ENCODE results near the gene SLC25A19. TPM values are rescaled to one million over a fixed set of nuclear protein-coding genes. Genes with fewer than 3 reads are reported as not detected.
"Not testable (repeated sequence)": the region's sequence is repeated elsewhere in the genome, so short reads cannot be mapped to it uniquely, and the experiment has no call there.

SLC25A19 gene
- total RNA-seq, 6 donors from 2014 or later: 21.9 to 37.0 (median 23.9) TPM

DNA sequence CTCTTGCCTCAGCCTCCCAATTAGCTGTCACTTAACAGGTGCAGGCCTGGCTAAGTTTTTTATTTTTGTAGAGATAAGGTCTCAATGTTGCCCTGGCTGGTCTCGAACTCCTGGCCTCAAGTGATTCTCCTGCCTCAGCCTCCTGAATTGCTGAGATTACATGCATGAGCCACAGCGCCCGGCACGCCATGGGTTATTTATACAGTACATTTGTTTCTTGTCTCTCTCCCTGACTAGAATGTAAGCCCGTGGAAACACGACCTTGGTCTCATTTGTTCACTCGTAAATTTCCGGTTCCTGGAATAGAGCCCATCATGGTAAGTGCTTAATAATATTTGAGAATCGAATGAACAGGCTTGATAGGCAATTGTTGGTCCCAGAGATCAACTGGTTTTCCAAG, 2.0 kb downstream of the SLC25A19 start:
- H3K4me1 ChIP-seq: peaks cover 8 to 11% (median 10%) of the 10 kb centered on the region in 4 donors
- H3K36me3 ChIP-seq: peaks cover 0 to 24% (median 10%) of the 10 kb centered on the region in 4 donors
- no peak for DNase-seq
- no peaks in the 10 kb centered on the region for H3K9me3 ChIP-seq
- no peaks in the 10 kb centered on the region for H3K27me3 ChIP-seq
- no peak for ATAC-seq (ENCODE audit: low FRiP score in 2 of 2)
- WGBS, 2 donors: 83 to 91% methylated on average over 9 of the region's 9 CpGs
- H3K4me3 ChIP-seq: no peak overlapping the region
- no peak for TF ChIP-seq POLR2A (IDR thresholded peaks at IDR 0.05)
- TF ChIP-seq, protein P1, sequence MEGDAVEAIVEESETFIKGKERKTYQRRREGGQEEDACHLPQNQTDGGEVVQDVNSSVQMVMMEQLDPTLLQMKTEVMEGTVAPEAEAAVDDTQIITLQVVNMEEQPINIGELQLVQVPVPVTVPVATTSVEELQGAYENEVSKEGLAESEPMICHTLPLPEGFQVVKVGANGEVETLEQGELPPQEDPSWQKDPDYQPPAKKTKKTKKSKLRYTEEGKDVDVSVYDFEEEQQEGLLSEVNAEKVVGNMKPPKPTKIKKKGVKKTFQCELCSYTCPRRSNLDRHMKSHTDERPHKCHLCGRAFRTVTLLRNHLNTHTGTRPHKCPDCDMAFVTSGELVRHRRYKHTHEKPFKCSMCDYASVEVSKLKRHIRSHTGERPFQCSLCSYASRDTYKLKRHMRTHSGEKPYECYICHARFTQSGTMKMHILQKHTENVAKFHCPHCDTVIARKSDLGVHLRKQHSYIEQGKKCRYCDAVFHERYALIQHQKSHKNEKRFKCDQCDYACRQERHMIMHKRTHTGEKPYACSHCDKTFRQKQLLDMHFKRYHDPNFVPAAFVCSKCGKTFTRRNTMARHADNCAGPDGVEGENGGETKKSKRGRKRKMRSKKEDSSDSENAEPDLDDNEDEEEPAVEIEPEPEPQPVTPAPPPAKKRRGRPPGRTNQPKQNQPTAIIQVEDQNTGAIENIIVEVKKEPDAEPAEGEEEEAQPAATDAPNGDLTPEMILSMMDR (IDR thresholded peaks at IDR 0.05): no peak
- no peak for TF ChIP-seq EP300 (IDR thresholded peaks at IDR 0.05)
- no peak for TF ChIP-seq POLR2AphosphoS5 (IDR thresholded peaks at IDR 0.05)
- H3K27ac ChIP-seq: no peak overlapping the region

DNA sequence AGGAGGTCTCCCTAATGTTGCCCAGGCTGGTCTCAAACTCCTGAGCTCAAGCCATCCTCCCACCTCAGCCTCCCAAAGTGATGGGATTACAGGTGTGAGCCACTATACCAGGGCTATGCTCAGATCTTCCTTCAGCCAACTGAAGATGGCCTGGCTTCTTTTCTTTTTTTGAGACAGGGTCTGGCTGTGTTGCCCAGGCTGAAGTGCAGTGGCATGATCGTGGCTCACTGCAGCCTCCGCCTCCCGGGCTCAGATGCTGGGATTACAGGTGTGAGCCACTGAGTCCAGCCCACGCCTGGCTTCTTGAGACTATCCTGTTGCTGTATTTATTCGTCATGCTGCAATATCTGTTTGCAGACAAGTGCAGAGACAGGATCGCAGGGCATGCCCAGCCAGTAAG, 4.1 kb downstream of the SLC25A19 start:
- peaks cover 0 to 37% (median 13%) of the 10 kb centered on the region in 4 donors for H3K36me3 ChIP-seq
- TF ChIP-seq EP300 (IDR thresholded peaks at IDR 0.05): no peak
- no peak for TF ChIP-seq POLR2A (IDR thresholded peaks at IDR 0.05)
- TF ChIP-seq, protein P1 (IDR thresholded peaks at IDR 0.05): no peak
- no peak for TF ChIP-seq POLR2AphosphoS5 (IDR thresholded peaks at IDR 0.05)
- H3K27me3 ChIP-seq: no peaks in the 10 kb centered on the region
- no peak overlapping the region for H3K27ac ChIP-seq
- peaks cover 7 to 10% (median 9%) of the 10 kb centered on the region in 4 donors for H3K4me1 ChIP-seq
- 83 to 90% methylated on average over 6 of the region's 6 CpGs for WGBS, 2 donors
- no peak for ATAC-seq (ENCODE audit: low FRiP score in 2 of 2)
- no peaks in the 10 kb centered on the region for H3K9me3 ChIP-seq
- DNase-seq: no peak
- no peak overlapping the region for H3K4me3 ChIP-seq

DNA sequence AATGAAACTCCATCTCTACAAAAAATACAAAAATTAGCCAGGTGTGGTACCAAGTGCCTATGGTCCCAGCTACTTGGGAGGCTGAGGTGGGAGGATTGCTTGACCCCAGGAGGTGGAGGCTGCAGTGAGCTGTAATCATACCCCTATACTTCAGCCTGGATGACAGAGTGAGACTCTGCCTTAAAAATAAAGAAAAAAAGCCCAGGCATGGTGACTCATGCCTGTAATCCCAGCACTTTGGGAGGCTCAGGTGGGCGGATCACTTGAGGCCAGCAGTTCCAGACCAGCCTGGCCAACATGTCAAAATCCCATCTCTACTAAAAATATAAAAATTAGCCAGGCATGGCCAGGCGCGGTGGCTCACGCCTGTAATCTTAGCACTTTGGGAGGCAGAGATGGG, 9.0 kb downstream of the SLC25A19 start:
- not testable (repeated sequence) for H3K27ac ChIP-seq; ATAC-seq (ENCODE audit: low FRiP score in 2 of 2); H3K4me3 ChIP-seq; H3K27me3 ChIP-seq; H3K9me3 ChIP-seq; H3K4me1 ChIP-seq; DNase-seq
- H3K36me3 ChIP-seq: peaks cover 0 to 24% (median 12%) of the 10 kb centered on the region in 4 donors
- 96 to 98% methylated on average over 4 of the region's 4 CpGs for WGBS, 2 donors

DNA sequence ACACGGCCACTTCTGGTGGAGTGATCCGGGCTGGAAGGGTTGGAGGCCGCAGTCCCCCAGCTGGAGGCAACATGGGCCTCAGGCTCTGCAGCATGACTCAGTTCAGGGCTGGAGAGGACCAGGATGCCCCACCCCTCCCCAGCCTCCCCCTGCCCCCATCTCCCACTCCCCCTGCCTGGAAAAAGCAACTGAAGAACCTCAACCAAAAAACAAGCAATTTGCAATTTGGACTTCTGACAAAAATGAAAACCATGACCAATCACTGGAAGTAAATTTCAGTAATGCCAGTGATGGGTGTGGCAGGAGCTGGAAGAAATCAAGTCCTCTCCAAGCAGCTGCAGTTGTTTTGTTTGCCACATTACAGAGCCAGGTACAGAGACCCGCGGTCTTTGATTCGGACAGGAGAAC, 11.6 kb downstream of the SLC25A19 start:
- peak overlapping the region; percentile 32 to 63 (median 56) for H3K27ac ChIP-seq
- ATAC-seq (ENCODE audit: low FRiP score in 2 of 2) (peak; percentile 35 to 52), DNase-seq (no peak)
- TF ChIP-seq EP300 (IDR thresholded peaks at IDR 0.05): no peak
- peak in 1 of 4 donors; percentile 21 for TF ChIP-seq POLR2A (IDR thresholded peaks at IDR 0.05)
- 82 to 89% methylated on average over 6 of the region's 6 CpGs for WGBS, 2 donors
- H3K4me1 ChIP-seq: peaks cover 0 to 13% (median under 1%) of the 10 kb centered on the region in 4 donors
- peak overlapping the region in 1 of 4 donors; percentile 10 for H3K4me3 ChIP-seq
- no peaks in the 10 kb centered on the region for H3K9me3 ChIP-seq
- H3K36me3 ChIP-seq: peaks cover 0 to 16% (median 7%) of the 10 kb centered on the region in 4 donors
- H3K27me3 ChIP-seq: no peaks in the 10 kb centered on the region

DNA sequence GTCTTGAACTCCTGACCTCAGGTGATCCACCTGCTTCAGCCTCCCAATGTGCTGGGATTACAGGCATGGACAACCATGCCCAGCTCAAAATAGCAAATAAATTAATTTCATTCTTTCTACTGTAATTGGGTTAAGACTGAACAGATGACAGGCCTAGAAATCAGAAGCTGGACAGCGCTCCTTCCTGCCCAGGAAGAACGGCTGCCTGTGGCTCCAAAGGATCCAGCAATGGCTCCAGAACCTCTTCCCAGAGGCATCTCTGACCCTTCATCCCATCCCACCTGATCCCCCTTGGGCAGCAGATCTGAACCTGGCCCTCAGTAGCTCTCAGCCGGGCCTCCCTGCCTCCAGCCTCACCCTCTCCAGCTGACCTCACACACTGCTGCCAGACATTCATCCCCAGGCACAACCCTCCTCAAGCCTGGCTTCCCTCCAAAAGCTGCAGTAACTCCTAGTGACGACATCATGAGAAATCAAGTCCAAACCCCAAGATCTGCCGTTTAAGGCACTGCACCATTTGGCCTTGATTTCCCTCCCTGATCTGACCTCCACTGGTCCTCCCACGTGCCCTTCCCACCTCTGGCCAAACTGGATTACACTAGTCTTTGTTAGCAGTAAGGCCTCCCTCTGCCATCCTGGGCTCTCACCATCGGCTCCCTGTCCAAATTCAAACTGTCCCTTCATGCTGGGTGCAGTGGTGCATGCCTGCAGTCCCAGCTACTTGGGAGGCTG, 15.1 kb downstream of the SLC25A19 start:
- H3K36me3 ChIP-seq: peaks cover 0 to 9% (median 0%) of the 10 kb centered on the region in 4 donors
- no peak overlapping the region for H3K4me3 ChIP-seq
- TF ChIP-seq EP300 (IDR thresholded peaks at IDR 0.05) (no peak), POLR2A (IDR thresholded peaks at IDR 0.05) (no peak), POLR2AphosphoS5 (IDR thresholded peaks at IDR 0.05) (no peak)
- TF ChIP-seq, protein P1 (IDR thresholded peaks at IDR 0.05): no peak
- DNase-seq (no peak), ATAC-seq (ENCODE audit: low FRiP score in 2 of 2) (no peak)
- no peak overlapping the region for H3K27ac ChIP-seq
- no peaks in the 10 kb centered on the region for H3K27me3 ChIP-seq
- H3K9me3 ChIP-seq: no peaks in the 10 kb centered on the region
- H3K4me1 ChIP-seq: peaks cover 13 to 35% (median 21%) of the 10 kb centered on the region in 4 donors
- WGBS, 2 donors: 76 to 86% methylated on average over 6 to 7 of the region's 7 CpGs

DNA sequence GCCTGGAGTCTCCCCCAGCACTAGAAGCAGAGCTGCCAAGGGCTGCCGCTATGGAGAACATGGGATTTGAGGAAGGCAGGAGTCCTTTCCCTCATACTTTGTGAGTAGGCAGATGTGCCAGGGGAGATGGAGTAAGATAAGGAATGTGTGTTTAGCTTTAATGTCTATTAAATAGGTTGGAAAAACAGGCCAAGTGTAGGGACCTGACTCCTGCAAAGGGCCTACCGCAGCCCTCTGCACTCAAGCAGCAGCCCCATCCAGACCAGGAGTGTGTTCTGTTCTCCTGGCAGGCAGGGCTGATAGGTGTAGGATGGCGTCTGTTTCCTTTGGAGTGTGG, 16.4 kb downstream of the SLC25A19 start:
- no peaks in the 10 kb centered on the region for H3K9me3 ChIP-seq
- H3K27ac ChIP-seq: peak overlapping the region in 1 of 4 donors; percentile 95
- no peak overlapping the region for H3K4me3 ChIP-seq
- no peaks in the 10 kb centered on the region for H3K27me3 ChIP-seq
- no peak for ATAC-seq (ENCODE audit: low FRiP score in 2 of 2)
- WGBS, 2 donors: 67 to 85% methylated on average over 3 of the region's 3 CpGs
- no peak for TF ChIP-seq EP300 (IDR thresholded peaks at IDR 0.05)
- TF ChIP-seq, protein P1 (IDR thresholded peaks at IDR 0.05): no peak
- H3K4me1 ChIP-seq: peaks cover 13 to 34% (median 22%) of the 10 kb centered on the region in 4 donors
- DNase-seq: no peak
- H3K36me3 ChIP-seq: peaks cover 0 to 9% (median 0%) of the 10 kb centered on the region in 4 donors

Measured in upper lobe of left lung (tissue), 6 donors.